Measurements from ENCODE around the gene IPCEF1. TPM values are rescaled to one million over a fixed set of nuclear protein-coding genes. Genes with fewer than 3 reads are reported as not detected.
"Not testable (repeated sequence)": the region's sequence is repeated elsewhere in the genome, so short reads cannot be mapped to it uniquely, and the experiment has no call there.

IPCEF1 gene
- total and polyA plus RNA-seq, 7 donors = 0.03 to 0.46 (median 0.24) TPM

- Histone ChIP-seq H3K4me1 (no peaks in the 10 kb centered on the region), H3K27ac (no peak overlapping the region), H3K36me3 (ENCODE audit: insufficient read depth in 1 of 2, low read depth in 1 of 2) (no peaks in the 10 kb centered on the region), H3K27me3 (ENCODE audit: insufficient read depth in 3 of 3, low read length in 2 of 3) (no peaks in the 10 kb centered on the region), H3K9me3 (no peaks in the 10 kb centered on the region), H3K4me3 (no peak overlapping the region)
- intact Hi-C loops (cut with DNase I) = no loop called here
- 64 to 72% (median 70%) methylated on average over 4 of the region's 4 CpGs for WGBS, 3 donors
- DNase-seq = no peak
- ATAC-seq = no peak
- TF ChIP-seq CTCF (IDR thresholded peaks at IDR 0.05) = no peak
These were observed 149.6 kb downstream of the IPCEF1 start for GRCh38 chr6:154206996-154207395.

- no peak for TF ChIP-seq CTCF (IDR thresholded peaks at IDR 0.05)
These were observed 150.5 kb downstream of the IPCEF1 start for GRCh38 chr6:154206141-154206540.

GRCh38 chr6:154202958-154203357 is 153.6 kb downstream of the IPCEF1 start:
- H3K4me1 ChIP-seq = no peaks in the 10 kb centered on the region
- TF ChIP-seq CTCF (IDR thresholded peaks at IDR 0.05) = no peak
- ATAC-seq (no peak), DNase-seq (no peak)
- H3K36me3 ChIP-seq (ENCODE audit: insufficient read depth in 1 of 2, low read depth in 1 of 2) = no peaks in the 10 kb centered on the region
- no peak overlapping the region for H3K4me3 ChIP-seq
- H3K9me3 ChIP-seq = no peaks in the 10 kb centered on the region
- intact Hi-C loops (cut with DNase I) = no loop called here
- H3K27me3 ChIP-seq (ENCODE audit: insufficient read depth in 3 of 3, low read length in 2 of 3) = no peaks in the 10 kb centered on the region
- 79 to 85% (median 82%) methylated on average over 6 of the region's 6 CpGs for WGBS, 3 donors
- no peak overlapping the region for H3K27ac ChIP-seq

More at GRCh38 chr6:154206141-154206540, 150.5 kb downstream of the IPCEF1 start:
- DNase-seq (no peak), ATAC-seq (no peak)
- H3K4me1 ChIP-seq = no peaks in the 10 kb centered on the region
- H3K27me3 ChIP-seq (ENCODE audit: insufficient read depth in 3 of 3, low read length in 2 of 3) = no peaks in the 10 kb centered on the region
- WGBS, 3 donors = 88 to 94% (median 89%) methylated on average over 2 of the region's 2 CpGs
- H3K4me3 ChIP-seq = no peak overlapping the region
- no peak overlapping the region for H3K27ac ChIP-seq
- intact Hi-C loops (cut with DNase I) = no loop called here
- H3K9me3 ChIP-seq = no peaks in the 10 kb centered on the region
- H3K36me3 ChIP-seq (ENCODE audit: insufficient read depth in 1 of 2, low read depth in 1 of 2) = no peaks in the 10 kb centered on the region

GRCh38 chr6:154202339-154202738 is 154.3 kb downstream of the IPCEF1 start:
- ATAC-seq (no peak), DNase-seq (no peak)
- no peaks in the 10 kb centered on the region for H3K36me3 ChIP-seq (ENCODE audit: insufficient read depth in 1 of 2, low read depth in 1 of 2)
- WGBS, 3 donors = 69 to 82% (median 79%) methylated on average over 3 of the region's 3 CpGs
- no peak overlapping the region for H3K27ac ChIP-seq
- no peaks in the 10 kb centered on the region for H3K9me3 ChIP-seq
- no peak overlapping the region for H3K4me3 ChIP-seq
- no peaks in the 10 kb centered on the region for H3K27me3 ChIP-seq (ENCODE audit: insufficient read depth in 3 of 3, low read length in 2 of 3)
- TF ChIP-seq CTCF (IDR thresholded peaks at IDR 0.05) = no peak
- intact Hi-C loops (cut with DNase I) = no loop called here
- no peaks in the 10 kb centered on the region for H3K4me1 ChIP-seq

GRCh38 chr6:154201688-154202087 is 154.9 kb downstream of the IPCEF1 start:
- H3K4me3 ChIP-seq; H3K27ac ChIP-seq; H3K27me3 ChIP-seq (ENCODE audit: insufficient read depth in 3 of 3, low read length in 2 of 3); H3K4me1 ChIP-seq; intact Hi-C loops (cut with DNase I); H3K36me3 ChIP-seq (ENCODE audit: insufficient read depth in 1 of 2, low read depth in 1 of 2); DNase-seq; H3K9me3 ChIP-seq; ATAC-seq: not testable (repeated sequence)
- 92 to 94% (median 92%) methylated on average over 4 of the region's 4 CpGs for WGBS, 3 donors
